Vein endothelial cell (primary cell): ENCODE data around the gene CLSTN2. TPM values are rescaled to one million over a fixed set of nuclear protein-coding genes. Genes with fewer than 3 reads are reported as not detected.

Experiments used
- small RNA-seq: library from RNA; depleted of rRNA; stranded (forward); fragments of <200 nt; gene quantifications from one replicate; pipeline ENCODE3, GENCODE V24; 2012
- total RNA-seq: library from RNA; depleted of rRNA; stranded (reverse); fragments of >200 nt; gene quantifications from 2 replicates; pipeline ENCODE4 v1.2.3, GENCODE V29; 2012

CLSTN2 gene
- total RNA-seq, result under 0.01 and 0.65 TPM in 2 replicates

GRCh38 chr3:139935016-139935865 is at the start of gene CLSTN2:
TSS of gene CLSTN2 (plus strand) at chr3:139935185.

Small RNA genes lying within 50 kb of the gene (small RNA-seq; reads per million reads assigned to genes)
- gene AC048346.1, result not detected
